GM12875 (cell line): ENCODE results near the gene COPG2.

Experiments used
- H3K4me3 ChIP-seq: one replicate; pipeline ENCODE4 v1.5.1; 2011; ENCODE audit warnings: low read depth, low read length, control low read depth
- TF ChIP-seq, protein P1 (sequence below): IDR thresholded peaks from 2 replicates; pipeline ENCODE4 v1.5.1; 2011; ENCODE audit warnings: low read depth, mild to moderate bottlenecking, control low read depth, inconsistent platforms, low read length, moderate library complexity, borderline replicate concordance; ENCODE audit not compliant: insufficient read depth

COPG2 gene, protein sequence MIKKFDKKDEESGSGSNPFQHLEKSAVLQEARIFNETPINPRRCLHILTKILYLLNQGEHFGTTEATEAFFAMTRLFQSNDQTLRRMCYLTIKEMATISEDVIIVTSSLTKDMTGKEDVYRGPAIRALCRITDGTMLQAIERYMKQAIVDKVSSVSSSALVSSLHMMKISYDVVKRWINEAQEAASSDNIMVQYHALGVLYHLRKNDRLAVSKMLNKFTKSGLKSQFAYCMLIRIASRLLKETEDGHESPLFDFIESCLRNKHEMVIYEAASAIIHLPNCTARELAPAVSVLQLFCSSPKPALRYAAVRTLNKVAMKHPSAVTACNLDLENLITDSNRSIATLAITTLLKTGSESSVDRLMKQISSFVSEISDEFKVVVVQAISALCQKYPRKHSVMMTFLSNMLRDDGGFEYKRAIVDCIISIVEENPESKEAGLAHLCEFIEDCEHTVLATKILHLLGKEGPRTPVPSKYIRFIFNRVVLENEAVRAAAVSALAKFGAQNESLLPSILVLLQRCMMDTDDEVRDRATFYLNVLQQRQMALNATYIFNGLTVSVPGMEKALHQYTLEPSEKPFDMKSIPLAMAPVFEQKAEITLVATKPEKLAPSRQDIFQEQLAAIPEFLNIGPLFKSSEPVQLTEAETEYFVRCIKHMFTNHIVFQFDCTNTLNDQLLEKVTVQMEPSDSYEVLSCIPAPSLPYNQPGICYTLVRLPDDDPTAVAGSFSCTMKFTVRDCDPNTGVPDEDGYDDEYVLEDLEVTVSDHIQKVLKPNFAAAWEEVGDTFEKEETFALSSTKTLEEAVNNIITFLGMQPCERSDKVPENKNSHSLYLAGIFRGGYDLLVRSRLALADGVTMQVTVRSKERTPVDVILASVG

DNA sequence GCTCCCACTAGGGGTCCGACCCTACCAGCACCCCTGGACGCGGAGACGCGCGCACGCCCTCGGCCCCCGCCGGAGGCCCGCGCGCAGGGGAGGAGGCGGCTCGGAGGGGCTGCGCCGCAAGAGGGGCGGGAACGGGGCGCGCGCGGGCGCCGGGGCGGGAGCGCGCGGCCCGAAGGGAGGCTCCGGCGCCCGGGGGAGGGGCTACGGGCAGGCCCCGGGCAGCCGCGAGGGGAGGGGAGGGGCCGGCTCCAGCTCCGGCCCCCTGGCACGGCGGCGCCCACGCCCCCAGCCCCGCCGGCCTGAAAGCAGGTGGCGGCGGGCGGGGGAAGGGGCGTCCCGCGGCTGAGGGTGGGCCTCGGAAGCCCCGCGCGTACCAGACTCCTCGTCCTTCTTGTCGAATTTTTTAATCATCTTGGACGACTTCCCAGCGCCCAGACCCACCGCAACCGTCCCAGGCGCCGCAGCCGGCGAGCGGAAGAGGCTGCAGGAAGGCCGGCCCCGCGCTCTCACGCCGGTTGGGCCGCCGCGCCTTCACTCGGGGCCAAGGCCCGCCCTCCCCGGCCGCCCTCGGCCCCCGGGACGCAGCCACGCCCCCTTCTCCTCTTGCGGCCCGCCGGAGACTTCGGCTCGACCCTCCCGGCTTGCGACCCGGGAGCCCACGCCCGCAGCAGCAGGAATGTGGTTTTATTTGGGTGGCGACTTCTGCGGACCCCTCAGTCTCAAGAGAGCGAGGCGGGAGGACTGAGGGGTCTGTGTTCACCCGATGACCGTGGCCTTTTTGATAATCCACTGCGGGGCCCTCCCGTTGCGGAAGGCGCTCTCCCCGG, at the start of gene COPG2:
Gene COPG2, minus strand, starts transcription at position 491 of the 827 bp plus-strand sequence. Its CDS starts 80 bp downstream, at position 411.
- TF ChIP-seq, protein P1, sequence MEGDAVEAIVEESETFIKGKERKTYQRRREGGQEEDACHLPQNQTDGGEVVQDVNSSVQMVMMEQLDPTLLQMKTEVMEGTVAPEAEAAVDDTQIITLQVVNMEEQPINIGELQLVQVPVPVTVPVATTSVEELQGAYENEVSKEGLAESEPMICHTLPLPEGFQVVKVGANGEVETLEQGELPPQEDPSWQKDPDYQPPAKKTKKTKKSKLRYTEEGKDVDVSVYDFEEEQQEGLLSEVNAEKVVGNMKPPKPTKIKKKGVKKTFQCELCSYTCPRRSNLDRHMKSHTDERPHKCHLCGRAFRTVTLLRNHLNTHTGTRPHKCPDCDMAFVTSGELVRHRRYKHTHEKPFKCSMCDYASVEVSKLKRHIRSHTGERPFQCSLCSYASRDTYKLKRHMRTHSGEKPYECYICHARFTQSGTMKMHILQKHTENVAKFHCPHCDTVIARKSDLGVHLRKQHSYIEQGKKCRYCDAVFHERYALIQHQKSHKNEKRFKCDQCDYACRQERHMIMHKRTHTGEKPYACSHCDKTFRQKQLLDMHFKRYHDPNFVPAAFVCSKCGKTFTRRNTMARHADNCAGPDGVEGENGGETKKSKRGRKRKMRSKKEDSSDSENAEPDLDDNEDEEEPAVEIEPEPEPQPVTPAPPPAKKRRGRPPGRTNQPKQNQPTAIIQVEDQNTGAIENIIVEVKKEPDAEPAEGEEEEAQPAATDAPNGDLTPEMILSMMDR: no peak
- peak within 1 kb of the TSS; percentile 83 for H3K4me3 ChIP-seq

GRCh38 chr7:130712416-130712815, 43.9 kb upstream of the COPG2 start:
- TF ChIP-seq, protein P1: no peak

GRCh38 chr7:130708766-130709165, 40.2 kb upstream of the COPG2 start:
- H3K4me3 ChIP-seq: no peak overlapping the region
- TF ChIP-seq, protein P1: no peak

More at GRCh38 chr7:130712416-130712815, 43.9 kb upstream of the COPG2 start:
- no peak overlapping the region for H3K4me3 ChIP-seq

GRCh38 chr7:130708001-130708400, 39.5 kb upstream of the COPG2 start:
- TF ChIP-seq, protein P1: no peak
- H3K4me3 ChIP-seq: no peak overlapping the region

DNA sequence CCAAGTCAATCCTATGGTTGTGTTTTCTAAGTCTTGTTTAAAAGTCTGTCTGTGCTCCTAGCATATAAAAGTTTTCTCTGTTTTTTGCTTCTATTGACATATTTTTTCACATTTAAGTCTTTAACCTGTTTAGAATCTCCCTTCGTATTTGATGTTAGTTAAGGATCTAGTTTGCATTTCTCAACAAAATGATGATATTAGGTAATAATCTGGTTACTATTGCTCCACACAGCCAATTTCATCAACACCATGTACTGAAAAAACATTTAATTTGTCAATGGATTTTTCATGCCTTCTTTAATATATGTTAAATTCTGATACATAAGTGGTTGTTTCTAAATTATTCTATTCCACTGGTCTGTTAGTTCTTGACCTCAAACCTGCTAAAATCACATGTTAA, 35.3 kb upstream of the COPG2 start:
- no peak overlapping the region for H3K4me3 ChIP-seq

GRCh38 chr7:130701650-130702049, 33.1 kb upstream of the COPG2 start:
- no peak overlapping the region for H3K4me3 ChIP-seq
- TF ChIP-seq, protein P1: no peak

More for the DNA sequence above, 35.3 kb upstream of the COPG2 start:
- TF ChIP-seq, protein P1: no peak
